K562 (cell line): ENCODE results near the gene MYBPHL. TPM values are rescaled to one million over a fixed set of nuclear protein-coding genes. Genes with fewer than 3 reads are reported as not detected.

Experiments
- ATAC-seq: fragments of 200-7000 bp; cut with Tn5 transposase; 3 replicates; pipeline ENCODE4 v1.9.1; 2020; ENCODE audit warnings: moderate library complexity
- BruUV-seq: library from RNA; stranded (reverse); fragments of 400-500 nt; replicated peaks from 2 replicates; lab custom pipeline; 2021; lab: Mats Ljungman, UMichigan
- CTCF ChIA-PET: fragments of 300-600 bp; formaldehyde crosslinking; extraction: SDS; loops from one replicate; lab custom pipeline; 2021; ENCODE audit warnings: low intra/inter-chr PET ratio; lab: Yijun Ruan, JAX
- POLR2A ChIA-PET: fragments of 300-600, 350-650 bp; sonication (Branson Sonifier 250); formaldehyde crosslinking; extraction: SDS; loops from one replicate; lab custom pipeline; 2021; ENCODE audit warnings: antibody characterized with exemption, inconsistent platforms; lab: Yijun Ruan, JAX
- DNase-seq, 4 experiments: peaks; one replicate each; pipeline versions ENCODE4 v3.0.0 to v3.0.0-alpha.2; 2011 to 2018; ENCODE audit warnings: low spot score in 3 of 4, mixed read lengths in 3 of 4; ENCODE audit errors: extremely low read depth in 1 of 4
- FAIRE-seq: peaks from 2 replicates; lab custom pipeline; 2011; peaks lifted over from hg19 to GRCh38; lab: Jason Lieb, UNC
- H2AFZ ChIP-seq: 2 replicates; pipeline ENCODE4 v1.6.0; 2011; ENCODE audit warnings: low read depth, low read length, control low read depth, inconsistent platforms
- H3K27ac ChIP-seq: fragments of 200-600 bp; 3 replicates; pipeline ENCODE4 v1.8.0; 2011; ENCODE audit warnings: low read depth, mild to moderate bottlenecking, control low read depth, inconsistent platforms, low read length, moderate library complexity, mixed read lengths; ENCODE audit errors: extremely low read depth
- H3K27me3 ChIP-seq, 2 experiments: fragments of 300-600 bp in 1 of 2; 2 replicates in 1 of 2; 3 replicates in 1 of 2; pipeline versions ENCODE4 v1.6.0 to v1.8.0; 2011; ENCODE audit warnings: inconsistent platforms in 2 of 2, low read length in 2 of 2, mild to moderate bottlenecking in 1 of 2, mixed read lengths in 1 of 2, moderate library complexity in 1 of 2; ENCODE audit not compliant: control insufficient read depth in 2 of 2, insufficient read depth in 2 of 2
- H3K36me3 ChIP-seq: fragments of 300-600 bp; 3 replicates; pipeline ENCODE4 v1.8.0; 2011; ENCODE audit warnings: mild to moderate bottlenecking, low read length, inconsistent platforms; ENCODE audit not compliant: control insufficient read depth, insufficient read depth
- H3K4me1 ChIP-seq, 2 experiments: fragments of 200-600 bp in 1 of 2; replicated peaks in 1 of 2; 2 replicates in 1 of 2; 3 replicates in 1 of 2; pipeline versions ENCODE4 v1.5.1 to v1.8.0; 2011; ENCODE audit warnings: inconsistent platforms in 2 of 2, low read length in 2 of 2, mild to moderate bottlenecking in 1 of 2, mixed read lengths in 1 of 2, moderate library complexity in 1 of 2; ENCODE audit not compliant: control insufficient read depth in 2 of 2, insufficient read depth in 2 of 2
- H3K4me2 ChIP-seq: 2 replicates; pipeline ENCODE4 v1.6.1; 2011; ENCODE audit warnings: low read length, control low read depth, inconsistent platforms, mixed read lengths; ENCODE audit not compliant: insufficient read depth
- H3K4me3 ChIP-seq: fragments of 200-600 bp; sonication (generic), shearing (Covaris generic); 2 replicates; pipeline ENCODE4 v1.5.1; 2016; ENCODE audit warnings: control low read depth, inconsistent platforms
- H3K79me2 ChIP-seq: fragments of 200-600 bp; 3 replicates; pipeline ENCODE4 v1.8.0; 2011; ENCODE audit warnings: low read length, inconsistent platforms; ENCODE audit not compliant: control insufficient read depth, insufficient read depth
- H3K9ac ChIP-seq, 2 experiments: 2 replicates each; pipeline versions ENCODE4 v1.6.0 to v1.6.1; 2011; ENCODE audit warnings: low read depth in 2 of 2, low read length in 2 of 2, control low read depth in 1 of 2, inconsistent platforms in 1 of 2, mild to moderate bottlenecking in 1 of 2, mixed read lengths in 1 of 2; ENCODE audit not compliant: insufficient read depth in 1 of 2
- H3K9me1 ChIP-seq: one replicate; pipeline ENCODE4 v1.6.0; 2011; ENCODE audit warnings: inconsistent platforms, mild to moderate bottlenecking, low read length, moderate library complexity; ENCODE audit not compliant: control insufficient read depth, insufficient read depth
- H3K9me3 ChIP-seq: replicated peaks from 2 replicates; pipeline ENCODE4 v1.5.1; 2011; ENCODE audit warnings: low read depth, low read length, inconsistent platforms; ENCODE audit not compliant: control insufficient read depth, insufficient read depth
- H4K20me1 ChIP-seq: replicated peaks from 2 replicates; pipeline ENCODE4 v1.6.1; 2011; ENCODE audit warnings: low read length, inconsistent platforms, mixed read lengths; ENCODE audit not compliant: control insufficient read depth, insufficient read depth
- USF1 ChIP-seq: sonication (generic); formaldehyde crosslinking; IDR thresholded peaks from 2 replicates; pipeline ENCODE4 v1.9.0; 2022; ENCODE audit warnings: mild to moderate bottlenecking, missing genetic modification reagents
- ZNF639 ChIP-seq, 2 experiments: fragments of 200-800 bp in 1 of 2; sonication (Bioruptor generic) in 1 of 2; sonication (generic) in 1 of 2; formaldehyde crosslinking in 1 of 2; IDR thresholded peaks in 1 of 2; conservative IDR thresholded peaks in 1 of 2; 2 replicates each; pipeline versions ENCODE4 v1.5.0 to v1.6.1; 2016 to 2020; ENCODE audit warnings: missing compliant biosample characterization in 1 of 2, missing genetic modification characterization in 1 of 2, missing genetic modification reagents in 1 of 2
- WGBS: fragments of 100-300 bp; shearing (Covaris generic); methylation state at CpG from one replicate; pipeline ENCODE4 v1.1.6; 2016; ENCODE audit warnings: low coverage, mixed read lengths; ENCODE audit not compliant: insufficient coverage; ENCODE audit errors: missing lambda C conversion rate; 5-methylcytosine and 5-hydroxymethylcytosine counted together
- in situ Hi-C: fragments of 300-500 bp; cut with MboI; formaldehyde crosslinking; loops from 4 replicates; pipeline ENCODE4 v1.15.0; 2018; ENCODE audit warnings: inconsistent platforms, mixed read lengths
- intact Hi-C: fragments of 100-400 bp; cut with micrococcal nuclease; formaldehyde crosslinking; loops from 2 replicates; pipeline ENCODE4 v1.14.2; 2022
- polyA plus RNA-seq, 8 experiments: library from polyadenylated mRNA; depleted of rRNA in 4 of 8; stranded (reverse) in 5 of 8; unstranded in 3 of 8; fragments of >200 nt; fragmentation: Nextera tagmentation in 2 of 8; fragmentation: Illumina TruSeq in 1 of 8; extraction: Ambion mirVana in 2 of 8; extraction: Trizol in 1 of 8; gene quantifications; 2 replicates each; pipeline versions ENCODE4 v1.2.1 to v1.2.3, GENCODE V29; 2011 to 2014; ENCODE audit warnings: inconsistent platforms in 1 of 8, missing spikeins in 1 of 8
- total RNA-seq, 7 experiments: library from RNA; depleted of rRNA in 6 of 7; stranded (reverse); fragments of >200 nt in 6 of 7; fragmentation: Illumina TruSeq in 2 of 7; extraction: Trizol in 2 of 7; gene quantifications; 2 replicates each; pipeline versions ENCODE4 v1.2.1 to v1.2.3, GENCODE V29; 2011 to 2021; ENCODE audit warnings: low replicate concordance in 1 of 7

MYBPHL gene
- total and polyA plus RNA-seq, 9 of the 15 experiments (the other 6 are each of a cell fraction or from before 2014, with no cell fraction given): 0.20 to 1.9 (median 0.33) TPM

GRCh38 chr1:109261578-109261977, 45.2 kb downstream of the MYBPHL start:
- intact Hi-C loops: loop anchor here (10.0 kb wide), 1 partner anchor 147 kb away; the partner anchor contains the start of gene ELAPOR1
- Histone ChIP-seq H3K79me2 (no peaks in the 10 kb centered on the region), H3K9me3 (no peaks in the 10 kb centered on the region), H4K20me1 (no peaks in the 10 kb centered on the region), H3K4me2 (no peak overlapping the region), H3K4me3 (no peak overlapping the region), H3K36me3 (peaks cover 39% of the 10 kb centered on the region; the same call in 2 of the 3 replicates), H3K9ac (no peak overlapping the region), H3K4me1 (peaks cover 0 to 45% of the 10 kb centered on the region in 2 experiments; a peak in 2 of 5 replicates), H3K27me3 (no peaks in the 10 kb centered on the region), H3K27ac (no peak overlapping the region), H3K9me1 (no peaks in the 10 kb centered on the region), H2AFZ (no peak overlapping the region)
- ATAC-seq: no peak
- POLR2A ChIA-PET: interaction anchor here (1.4 kb wide), 1 partner anchor 137 kb away, joined by 9 read pairs; the partner anchor contains the start of gene SORT1
- TF ChIP-seq USF1: peak; percentile 6; the same call in 1 of the 2 replicates
- no peak for TF ChIP-seq ZNF639 (CRISPR knock-in tag; conservative IDR thresholded peaks at IDR 0.05 in 1 of 2, IDR thresholded peaks at IDR 0.05 in 1 of 2)
- BruUV-seq: no TSS peak
- no peak for DNase-seq
- CTCF ChIA-PET: interaction anchor here (3.7 to 5.5 kb wide), 2 partner anchors 138 to 271 kb away, joined by 32 to 91 read pairs; partner anchors contain the start of gene SORT1
- in situ Hi-C loops: loop anchor here (5.0 kb wide), 2 partner anchors 141 to 271 kb away; no protein-coding TSS in a partner anchor
- FAIRE-seq: no peak
- WGBS: 65% methylated on average over 6 of the region's 6 CpGs
